SJSA1 (cell line): ENCODE data around the gene TP53I11. TPM values are rescaled to one million over a fixed set of nuclear protein-coding genes. Genes with fewer than 3 reads are reported as not detected.

Experiments
- DNase-seq, 2 experiments: peaks; one replicate each; pipeline ENCODE4 v3.0.0-alpha.2; 2015 to 2020; ENCODE audit warnings: low spot score in 2 of 2, low read depth in 1 of 2
- H3K27ac ChIP-seq: fragments of 250-450 bp; sonication (Bioruptor Pico); 2 replicates; pipeline ENCODE4 v1.5.1; 2020; ENCODE audit warnings: mild to moderate bottlenecking, moderate library complexity
- H3K27me3 ChIP-seq: fragments of 250-450 bp; sonication (Bioruptor Pico); replicated peaks from 2 replicates; pipeline ENCODE4 v1.5.1; 2020; ENCODE audit warnings: mild to moderate bottlenecking, moderate library complexity
- H3K36me3 ChIP-seq: fragments of 250-450 bp; sonication (Bioruptor Pico); 2 replicates; pipeline ENCODE4 v1.5.1; 2020; ENCODE audit warnings: mild to moderate bottlenecking
- H3K4me1 ChIP-seq: fragments of 250-450 bp; sonication (Bioruptor Pico); replicated peaks from 2 replicates; pipeline ENCODE4 v1.6.1; 2021; ENCODE audit warnings: mild to moderate bottlenecking
- H3K4me3 ChIP-seq: fragments of 250-450 bp; sonication (Bioruptor Pico); 2 replicates; pipeline ENCODE4 v1.5.1; 2020; ENCODE audit warnings: mild to moderate bottlenecking
- H3K9me3 ChIP-seq: fragments of 250-450 bp; sonication (Bioruptor Pico); replicated peaks from 2 replicates; pipeline ENCODE4 v1.5.1; 2020; ENCODE audit warnings: mild to moderate bottlenecking
- total RNA-seq: library from RNA; depleted of rRNA; stranded (reverse); fragments of >200 nt; shearing (Covaris generic); gene quantifications from 2 replicates; pipeline ENCODE4 v1.2.3, GENCODE V29; 2014

TP53I11 gene
- total RNA-seq, 1 experiment from 2014 or later: 65.0 TPM

DNA sequence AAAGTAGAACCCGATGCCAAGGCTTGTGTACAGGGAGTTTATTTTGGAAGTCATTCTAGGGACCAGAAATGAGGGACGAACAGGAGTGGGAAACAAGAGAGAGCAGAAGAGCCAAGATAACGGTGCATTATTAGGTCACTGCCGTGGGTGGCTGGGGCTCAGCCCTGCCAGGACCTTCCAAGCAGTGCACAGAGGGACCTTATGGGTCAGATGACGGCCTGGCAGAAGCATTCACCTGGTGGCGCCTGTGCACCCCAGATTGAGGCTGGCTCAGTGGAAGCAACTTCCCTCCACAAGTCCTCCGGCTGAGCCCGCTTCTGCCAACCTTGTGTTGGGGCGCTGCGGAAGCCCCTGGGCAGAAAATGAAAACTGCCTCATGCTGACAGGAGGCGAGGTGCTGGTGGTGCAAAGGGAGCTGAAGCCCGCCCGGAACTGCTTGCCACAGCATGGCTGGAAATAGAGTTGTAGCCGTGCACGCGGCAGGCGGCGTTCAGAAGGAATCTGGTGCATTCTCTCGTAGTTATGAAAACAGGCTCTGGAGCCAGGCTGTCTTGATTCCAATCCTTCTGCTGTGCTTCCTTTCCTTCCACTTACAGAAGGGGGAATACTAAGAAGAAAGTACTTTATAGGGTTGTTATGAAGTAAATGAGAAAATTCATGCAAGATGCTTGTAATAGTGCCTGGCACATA lies 22.2 kb upstream of the TP53I11 start:
- no peak for DNase-seq

DNA sequence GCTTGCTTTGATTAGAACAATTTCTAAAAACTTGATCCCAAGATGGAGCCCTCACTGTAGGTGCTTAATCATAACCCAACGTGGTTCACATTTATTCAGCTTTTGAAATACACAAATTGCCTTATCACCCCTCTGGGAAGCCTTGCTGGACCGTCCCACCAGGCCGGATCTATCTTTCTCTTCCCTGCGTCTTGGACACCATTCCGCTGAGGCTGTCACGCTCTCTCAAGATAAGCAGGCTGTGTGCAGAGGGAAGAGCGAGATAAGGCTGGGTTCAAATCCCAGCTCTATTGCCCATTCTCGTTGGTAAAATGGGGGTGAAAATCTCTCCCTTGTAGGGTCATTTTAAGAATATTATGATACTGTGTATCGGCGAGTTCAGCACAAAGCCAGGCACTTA lies 20.5 kb upstream of the TP53I11 start:
- no peaks in the 10 kb centered on the region for H3K36me3 ChIP-seq
- H3K27ac ChIP-seq: no peak overlapping the region
- H3K4me1 ChIP-seq: no peaks in the 10 kb centered on the region
- H3K27me3 ChIP-seq: 0 out of 2 replicates have a peak, but pooled peaks cover 3% of the 10 kb centered on the region
- H3K9me3 ChIP-seq: no peaks in the 10 kb centered on the region
- no peak overlapping the region for H3K4me3 ChIP-seq
- no peak for DNase-seq

More for the DNA sequence above, 22.2 kb upstream of the TP53I11 start:
- Histone ChIP-seq H3K4me3 (no peak overlapping the region), H3K36me3 (no peaks in the 10 kb centered on the region), H3K9me3 (no peaks in the 10 kb centered on the region), H3K27me3 (0 out of 2 replicates have a peak, but pooled peaks cover 3% of the 10 kb centered on the region), H3K27ac (no peak overlapping the region), H3K4me1 (no peaks in the 10 kb centered on the region)

DNA sequence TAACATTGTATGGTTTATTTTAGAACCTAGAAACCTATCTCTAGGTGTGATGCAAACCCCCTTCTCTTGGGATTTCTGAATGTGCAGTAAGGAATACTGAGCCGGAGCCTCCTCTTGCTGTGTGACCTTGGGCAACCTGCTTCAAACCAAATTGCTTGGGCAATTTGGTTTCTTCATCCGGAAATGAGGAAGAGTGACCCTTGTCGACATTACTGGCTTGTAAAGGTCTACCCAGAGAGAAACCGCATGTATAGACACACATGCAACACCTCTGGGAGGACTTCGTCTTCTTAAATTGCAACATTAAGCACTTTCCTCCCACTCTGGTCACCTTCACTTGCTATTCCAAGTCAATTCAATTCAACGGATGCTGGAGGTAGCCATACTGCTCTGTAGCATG lies 19.6 kb upstream of the TP53I11 start:
- DNase-seq: no peak

DNA sequence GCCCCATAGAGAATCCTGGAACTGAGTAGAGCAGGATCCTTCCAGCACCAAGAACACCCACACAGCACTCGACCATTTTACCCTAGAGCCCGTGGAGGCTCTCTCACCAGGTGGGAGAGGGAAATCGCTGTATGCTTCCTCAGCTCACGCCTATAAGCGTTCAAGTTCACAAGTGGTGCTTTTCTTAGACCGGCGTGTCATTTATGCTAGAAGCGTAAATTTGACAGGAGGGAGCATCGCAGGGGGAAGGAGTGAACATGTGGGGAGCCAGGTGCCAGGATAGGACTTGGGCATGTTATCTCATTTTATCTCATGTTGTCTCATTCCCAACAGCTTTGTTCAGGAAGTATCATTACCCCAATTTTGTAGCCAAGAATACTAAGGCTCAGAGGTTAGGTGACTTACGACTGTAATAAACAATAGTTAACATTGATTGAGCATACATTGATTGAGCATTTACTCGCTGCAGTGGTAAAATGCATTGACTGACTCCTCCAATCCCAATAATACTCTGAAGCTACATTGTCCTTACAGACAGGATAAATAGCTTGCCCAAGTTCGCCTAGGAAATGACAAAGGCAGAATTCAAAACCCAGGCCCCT lies 19.1 kb upstream of the TP53I11 start:
- Histone ChIP-seq H3K27me3 (0 out of 2 replicates have a peak, but pooled peaks cover 3% of the 10 kb centered on the region), H3K4me1 (no peaks in the 10 kb centered on the region), H3K27ac (no peak overlapping the region), H3K4me3 (no peak overlapping the region), H3K36me3 (no peaks in the 10 kb centered on the region), H3K9me3 (no peaks in the 10 kb centered on the region)
- no peak for DNase-seq

More for the DNA sequence above, 19.6 kb upstream of the TP53I11 start:
- no peaks in the 10 kb centered on the region for H3K4me1 ChIP-seq
- H3K27me3 ChIP-seq: 0 out of 2 replicates have a peak, but pooled peaks cover 3% of the 10 kb centered on the region
- no peaks in the 10 kb centered on the region for H3K9me3 ChIP-seq
- no peaks in the 10 kb centered on the region for H3K36me3 ChIP-seq
- H3K4me3 ChIP-seq: no peak overlapping the region
- no peak overlapping the region for H3K27ac ChIP-seq

DNA sequence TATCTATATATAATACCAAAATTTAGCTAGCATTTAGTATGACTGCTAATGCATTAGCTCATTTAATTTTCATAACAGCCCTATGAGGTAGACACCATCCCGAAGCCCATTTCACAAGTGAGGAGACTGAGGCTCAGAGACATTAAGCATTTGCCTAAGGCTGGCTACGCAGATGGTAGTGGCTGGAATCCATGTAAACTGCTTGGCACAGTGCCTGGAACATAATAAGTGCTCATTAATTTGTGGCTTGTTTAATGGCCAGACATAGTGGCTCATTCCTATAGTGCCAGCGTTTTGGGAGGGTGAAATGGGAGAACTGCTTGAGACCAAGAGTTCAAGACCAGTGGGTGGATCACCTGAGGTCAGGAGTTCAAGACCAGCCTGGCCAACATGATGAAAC lies 17.8 kb upstream of the TP53I11 start:
- H3K36me3 ChIP-seq: no peaks in the 10 kb centered on the region
- no peak for DNase-seq
- H3K9me3 ChIP-seq: no peaks in the 10 kb centered on the region
- no peak overlapping the region for H3K27ac ChIP-seq
- H3K27me3 ChIP-seq: 0 out of 2 replicates have a peak, but pooled peaks cover 3% of the 10 kb centered on the region
- H3K4me3 ChIP-seq: no peak overlapping the region
- no peaks in the 10 kb centered on the region for H3K4me1 ChIP-seq

DNA sequence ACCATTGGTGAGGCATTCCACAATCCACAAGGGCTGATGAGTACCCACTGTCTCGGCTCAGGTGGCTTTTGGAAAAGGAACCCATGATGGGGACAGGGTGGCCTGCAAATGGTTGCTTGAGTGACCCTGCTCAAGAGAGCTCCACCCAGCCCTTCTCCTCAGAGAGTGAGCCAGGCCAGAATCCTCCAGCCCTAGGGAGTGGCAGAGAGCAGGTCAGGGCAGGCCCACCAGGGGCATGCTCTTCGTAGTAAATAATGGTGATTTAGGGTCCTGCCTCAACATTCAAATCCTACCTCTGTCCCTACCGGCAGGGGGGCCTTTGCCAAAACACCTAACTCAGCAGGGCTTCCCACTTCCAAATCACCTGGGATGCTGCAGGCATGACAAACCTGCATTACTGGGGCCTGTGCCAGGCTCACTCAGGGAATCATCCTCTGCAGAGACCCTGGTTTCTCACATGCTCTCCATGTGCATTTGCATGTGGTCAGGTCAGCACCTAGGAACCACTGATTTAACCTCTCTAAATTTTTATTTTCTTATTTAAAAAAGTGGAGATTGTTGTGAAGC lies 17.3 kb upstream of the TP53I11 start:
- H3K4me1 ChIP-seq: no peaks in the 10 kb centered on the region
- 0 out of 2 replicates have a peak, but pooled peaks cover 3% of the 10 kb centered on the region for H3K27me3 ChIP-seq
- no peaks in the 10 kb centered on the region for H3K9me3 ChIP-seq
- H3K36me3 ChIP-seq: no peaks in the 10 kb centered on the region
- no peak overlapping the region for H3K4me3 ChIP-seq
- DNase-seq: no peak
- no peak overlapping the region for H3K27ac ChIP-seq

DNA sequence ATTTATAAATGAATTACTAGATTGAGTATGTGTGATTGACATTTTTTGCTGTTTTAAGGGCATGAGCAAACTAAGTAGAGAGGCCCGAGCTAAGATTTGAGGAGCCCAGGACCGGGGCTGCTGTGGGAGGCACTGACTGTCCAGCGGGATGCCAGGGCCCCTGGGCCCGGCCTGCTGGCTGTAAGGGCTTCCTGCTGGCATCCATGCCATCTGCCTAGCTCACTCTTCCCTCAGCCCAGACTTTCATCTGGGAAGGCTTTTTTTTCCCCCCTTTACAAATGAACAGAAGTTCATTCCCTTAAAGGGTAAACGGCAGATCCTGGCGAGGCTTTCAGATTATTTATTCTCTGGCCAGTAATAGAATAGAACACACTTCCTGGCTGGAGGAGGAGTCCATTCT lies 16.0 kb upstream of the TP53I11 start:
- DNase-seq: no peak
- 0 out of 2 replicates have a peak, but pooled peaks cover 3% of the 10 kb centered on the region for H3K27me3 ChIP-seq

DNA sequence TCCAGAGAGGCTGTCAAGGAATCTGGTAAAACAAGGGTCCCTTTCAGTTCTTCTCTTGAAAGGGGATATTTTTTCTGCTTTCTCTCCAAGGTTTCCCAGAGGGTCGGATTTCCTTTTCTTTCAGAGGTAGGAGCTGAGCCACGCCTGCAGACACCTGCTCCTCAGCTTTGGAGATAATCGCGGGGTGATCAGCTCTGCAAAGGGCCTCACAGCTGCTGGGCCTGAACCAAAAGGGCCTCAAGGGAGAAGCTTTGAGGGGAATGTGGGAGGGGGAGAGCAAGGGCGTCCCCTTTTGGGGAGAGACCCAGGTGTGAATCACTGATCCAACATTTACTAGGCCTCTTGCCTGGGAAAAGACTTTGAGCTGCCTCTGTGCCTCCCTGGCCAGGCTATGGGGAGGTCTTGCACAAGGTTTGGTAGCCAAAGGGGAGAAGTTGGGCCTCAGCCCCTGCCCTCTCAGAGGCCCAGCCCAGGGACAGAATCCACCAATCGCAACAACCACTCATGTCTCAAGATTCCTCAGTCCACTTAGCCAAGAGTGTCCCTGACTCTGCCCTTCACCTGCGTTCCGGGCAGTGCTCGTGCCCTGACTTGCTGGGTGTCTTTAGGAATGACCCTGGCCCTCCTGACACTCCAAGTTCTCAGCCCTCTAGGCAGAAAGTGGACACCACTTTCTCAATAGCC lies 14.0 kb upstream of the TP53I11 start:
- Histone ChIP-seq H3K9me3 (no peaks in the 10 kb centered on the region), H3K4me3 (no peak overlapping the region), H3K36me3 (no peaks in the 10 kb centered on the region), H3K27me3 (no peaks in the 10 kb centered on the region), H3K27ac (no peak overlapping the region), H3K4me1 (no peaks in the 10 kb centered on the region)
- no peak for DNase-seq

More for the DNA sequence above, 16.0 kb upstream of the TP53I11 start:
- H3K27ac ChIP-seq: no peak overlapping the region
- no peaks in the 10 kb centered on the region for H3K36me3 ChIP-seq
- no peaks in the 10 kb centered on the region for H3K9me3 ChIP-seq
- no peak overlapping the region for H3K4me3 ChIP-seq
- H3K4me1 ChIP-seq: no peaks in the 10 kb centered on the region

DNA sequence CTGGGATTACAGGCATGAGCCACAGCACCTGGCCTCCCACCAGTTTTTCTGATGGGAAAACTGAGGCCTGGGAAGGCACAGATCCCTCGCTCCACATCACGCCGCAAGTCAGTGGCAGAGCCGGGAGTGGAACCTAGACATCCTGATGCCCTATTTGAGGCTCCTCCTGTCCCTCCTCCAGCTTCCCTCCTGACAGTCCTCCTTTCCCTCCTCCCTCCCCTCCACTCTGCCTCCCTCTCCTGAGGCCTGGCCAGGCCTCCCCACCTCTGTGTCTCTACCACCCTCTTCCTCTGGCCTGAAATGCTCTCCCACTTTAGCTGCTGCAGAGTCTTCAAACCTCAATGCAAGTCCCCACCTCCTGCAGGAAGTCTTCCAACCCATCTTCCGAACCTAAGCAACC lies 13.3 kb upstream of the TP53I11 start:
- no peak for DNase-seq
- no peak overlapping the region for H3K27ac ChIP-seq
- H3K36me3 ChIP-seq: no peaks in the 10 kb centered on the region
- no peaks in the 10 kb centered on the region for H3K9me3 ChIP-seq
- no peak overlapping the region for H3K4me3 ChIP-seq
- H3K4me1 ChIP-seq: no peaks in the 10 kb centered on the region
- no peaks in the 10 kb centered on the region for H3K27me3 ChIP-seq

DNA sequence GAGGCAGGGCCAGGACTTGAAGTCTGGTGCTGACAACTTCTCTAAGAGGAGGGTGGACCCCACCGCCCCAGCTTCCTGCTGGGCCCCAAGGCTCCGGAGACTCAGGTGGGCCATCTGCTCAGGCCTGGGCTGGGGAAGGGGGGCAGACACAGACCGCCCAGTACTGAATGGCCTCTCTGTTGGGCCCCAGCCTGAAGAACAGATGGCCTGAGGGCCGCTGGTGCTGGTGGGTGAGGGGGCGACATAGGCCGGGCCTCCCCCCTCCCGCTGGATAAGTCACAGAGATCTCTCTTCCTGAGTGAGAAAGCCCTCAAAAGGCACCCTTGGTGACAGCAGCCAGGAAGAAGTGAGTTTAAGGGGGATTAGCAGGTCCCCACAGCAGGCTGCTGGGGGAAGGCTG lies 12.5 kb upstream of the TP53I11 start:
- Histone ChIP-seq H3K4me3 (no peak overlapping the region), H3K27me3 (no peaks in the 10 kb centered on the region), H3K36me3 (no peaks in the 10 kb centered on the region), H3K27ac (no peak overlapping the region), H3K9me3 (no peaks in the 10 kb centered on the region), H3K4me1 (no peaks in the 10 kb centered on the region)
- no peak for DNase-seq

DNA sequence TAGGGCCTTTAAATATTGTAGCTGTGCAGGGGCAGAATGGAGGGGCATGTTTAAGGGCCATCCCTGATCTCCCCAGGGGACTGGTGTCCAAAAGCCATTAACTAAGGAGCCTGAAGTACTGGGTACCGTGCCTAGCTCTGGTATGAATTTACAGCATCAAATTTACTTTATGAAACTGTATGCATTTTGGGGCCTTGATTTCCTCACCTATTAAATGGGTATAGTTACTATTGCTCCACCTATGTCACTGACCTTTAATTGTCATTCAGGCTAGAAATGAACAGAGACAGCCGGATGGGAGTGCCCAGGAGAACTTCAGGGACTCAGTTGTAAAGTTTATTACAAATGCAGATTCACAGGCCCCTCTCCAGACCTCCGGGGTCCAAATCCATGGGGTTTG lies 11.8 kb upstream of the TP53I11 start:
- Histone ChIP-seq H3K4me3 (no peak overlapping the region), H3K9me3 (no peaks in the 10 kb centered on the region), H3K4me1 (no peaks in the 10 kb centered on the region), H3K27ac (no peak overlapping the region), H3K27me3 (no peaks in the 10 kb centered on the region), H3K36me3 (no peaks in the 10 kb centered on the region)
- no peak for DNase-seq

DNA sequence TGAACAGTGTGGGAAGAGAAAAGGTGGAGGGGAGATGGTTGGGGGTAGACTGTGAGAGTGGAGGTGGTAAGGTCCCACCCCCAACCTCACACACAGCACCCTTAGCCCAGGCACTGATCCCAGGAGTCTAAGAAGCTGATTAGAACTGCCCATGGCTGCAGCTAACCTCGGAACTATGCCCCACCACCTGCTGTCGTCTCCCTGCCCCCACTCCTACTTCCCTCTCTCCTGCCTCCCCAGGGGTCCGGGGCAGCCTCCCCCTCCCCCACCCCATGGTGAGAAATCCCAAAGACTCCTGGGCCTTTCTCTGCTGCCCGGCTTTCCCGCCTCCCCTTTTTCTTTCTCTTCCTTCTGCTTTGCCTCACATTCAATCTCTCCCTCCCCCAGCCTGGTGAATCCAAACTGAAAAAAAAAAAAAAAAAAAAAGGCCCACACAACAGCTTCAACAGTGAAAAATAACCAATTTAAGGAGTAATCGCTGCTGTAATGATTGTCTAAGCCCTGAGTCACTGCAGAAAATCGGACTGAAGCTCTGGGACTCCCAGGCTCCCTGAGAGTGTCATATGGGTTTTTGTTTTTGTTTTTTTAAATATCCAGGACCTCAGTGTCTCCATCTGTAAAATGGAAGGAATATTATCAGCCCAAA lies 9.6 kb upstream of the TP53I11 start:
- no peaks in the 10 kb centered on the region for H3K9me3 ChIP-seq
- no peak overlapping the region for H3K27ac ChIP-seq
- no peaks in the 10 kb centered on the region for H3K36me3 ChIP-seq
- DNase-seq: no peak
- H3K4me1 ChIP-seq: peaks cover 4% of the 10 kb centered on the region
- H3K27me3 ChIP-seq: no peaks in the 10 kb centered on the region
- no peak overlapping the region for H3K4me3 ChIP-seq

DNA sequence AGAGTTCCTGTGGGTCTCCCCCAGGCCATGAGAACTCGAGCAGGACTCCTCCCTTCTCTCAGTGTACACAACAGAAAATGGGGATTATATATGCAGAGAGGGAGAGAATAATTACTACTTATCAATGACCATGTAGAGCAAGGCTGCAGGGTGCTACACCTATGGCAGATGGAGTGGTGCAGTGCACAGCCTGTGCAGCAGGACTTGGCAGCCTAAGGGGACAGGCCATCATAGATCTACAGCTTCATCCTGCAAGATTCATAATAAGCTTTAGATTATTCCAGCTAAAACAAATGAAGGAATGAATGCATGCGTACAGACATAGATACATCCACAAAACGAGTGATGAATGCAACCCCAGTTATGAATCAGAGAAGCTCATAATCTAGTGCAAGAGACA lies 8.4 kb upstream of the TP53I11 start:
- Histone ChIP-seq H3K36me3 (no peaks in the 10 kb centered on the region), H3K4me1 (peaks cover 12% of the 10 kb centered on the region), H3K9me3 (no peaks in the 10 kb centered on the region), H3K4me3 (no peak overlapping the region), H3K27me3 (no peaks in the 10 kb centered on the region), H3K27ac (no peak overlapping the region)
- no peak for DNase-seq
